Activated CD8-positive, alpha-beta memory T cell treated with anti-CD3 and anti-CD28 coated beads for 36 hours (primary cell): ENCODE results near the gene AP2M1. TPM values are rescaled to one million over a fixed set of nuclear protein-coding genes. Genes with fewer than 3 reads are reported as not detected.

ENCODE experiments used
- CTCF ChIA-PET: fragments of 350-600 bp; sonication (Branson Sonifier 250); formaldehyde crosslinking; loops from one replicate; lab custom pipeline; 2021; ENCODE audit warnings: antibody characterized with exemption; lab: Charles Lee
- POLR2A ChIA-PET: fragments of 350-600 bp; sonication (Branson Sonifier 250); formaldehyde crosslinking; loops from one replicate; lab custom pipeline; 2021; ENCODE audit warnings: antibody characterized with exemption; lab: Charles Lee
- total RNA-seq, 2 experiments: library from RNA; stranded (reverse); gene quantifications; one replicate each; pipeline ENCODE4 v1.2.3, GENCODE V29; 2021

The AP2M1 gene
- total RNA-seq, 2 experiments from 2014 or later = 240 to 244 TPM

DNA sequence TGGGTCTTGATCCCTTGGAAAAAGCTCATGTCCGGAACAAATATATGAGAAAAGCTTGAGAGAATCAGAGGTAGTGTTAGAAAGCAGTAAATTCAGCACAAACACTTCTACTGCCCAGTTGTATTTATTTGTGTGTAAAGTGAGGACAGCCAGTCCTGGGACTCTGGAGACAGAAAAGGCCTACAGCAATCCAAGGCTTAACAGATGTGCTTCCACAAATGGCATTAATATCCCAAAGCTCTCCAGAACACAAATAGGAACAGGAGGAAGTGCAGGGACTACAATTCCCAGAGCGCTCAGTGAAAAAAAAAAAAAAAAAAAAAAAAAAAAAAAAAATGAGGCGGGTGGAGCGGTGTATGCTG, 390 bp upstream of the AP2M1 start:
- POLR2A ChIA-PET = interaction anchor here (0.6 to 1.7 kb wide), 5 partner anchors 10 to 163 kb away, joined by 3 to 4 read pairs (median 3); no protein-coding TSS in a partner anchor

DNA sequence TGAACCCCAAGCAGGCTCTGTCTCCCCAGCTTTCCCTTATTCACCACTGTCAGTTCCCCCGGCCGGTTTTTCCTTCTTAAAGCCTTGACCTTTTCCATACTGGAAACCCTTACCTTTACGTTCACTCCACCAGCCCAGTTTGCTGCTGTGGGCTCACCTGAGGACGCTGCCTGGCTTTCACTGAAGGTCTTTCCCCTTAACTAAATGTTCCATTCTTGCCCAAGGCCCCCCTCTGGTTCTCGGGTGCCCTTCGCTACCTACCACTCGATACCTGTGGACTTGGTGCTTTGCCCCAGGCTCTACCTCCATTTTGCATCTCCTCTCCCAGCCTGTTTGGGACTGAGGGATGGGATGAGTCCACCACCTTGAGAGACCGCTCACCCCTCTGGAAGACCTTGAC, 851 bp downstream of the AP2M1 start:
- CTCF ChIA-PET = interaction anchor here (1.4 kb wide), 1 partner anchor 16 kb away, joined by 5 read pairs; no protein-coding TSS in a partner anchor

More for the DNA sequence above, 390 bp upstream of the AP2M1 start:
- CTCF ChIA-PET = interaction anchor here (1.4 to 1.8 kb wide), 2 partner anchors 15 to 54 kb away, joined by 5 to 6 read pairs; no protein-coding TSS in a partner anchor

DNA sequence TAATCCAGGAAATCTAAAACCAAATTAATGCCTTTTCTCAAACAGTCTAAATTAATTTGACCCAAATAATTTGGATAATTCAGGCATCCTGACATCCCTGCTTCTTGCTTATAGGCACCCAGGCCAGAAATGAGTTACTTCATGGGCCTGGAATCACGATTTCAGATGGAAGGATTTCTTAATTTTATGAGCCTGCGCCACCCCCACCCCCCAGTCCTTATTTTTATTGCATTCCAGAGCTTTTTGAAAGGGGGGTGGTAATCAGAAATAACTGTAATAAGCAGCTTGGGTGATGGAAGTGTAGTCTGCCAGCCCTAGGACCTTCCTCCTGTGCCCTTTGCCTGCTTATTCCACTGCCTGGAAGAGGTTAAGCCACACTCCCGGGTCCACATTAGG, 1.3 kb downstream of the AP2M1 start:
- ChIA-PET CTCF (no interaction called here), POLR2A (interaction anchor here (0.5 to 1.3 kb wide), 3 partner anchors 8 to 360 kb away, joined by 3 to 5 read pairs (median 3); no protein-coding TSS in a partner anchor)

More for the DNA sequence above, 851 bp downstream of the AP2M1 start:
- POLR2A ChIA-PET = interaction anchor here (0.7 to 1.7 kb wide), 3 partner anchors 8 to 11 kb away, joined by 3 to 5 read pairs (median 4); no protein-coding TSS in a partner anchor

GRCh38 chr3:184176377-184177330, 2.0 kb downstream of the AP2M1 start:
- ChIA-PET CTCF (interaction anchor here (0.8 kb wide), 1 partner anchor 73 kb away, joined by 3 read pairs; the partner anchor contains the start of gene EEF1AKMT4), POLR2A (interaction anchor here (0.5 to 0.6 kb wide), 2 partner anchors 28 to 361 kb away, joined by 3 read pairs; no protein-coding TSS in a partner anchor)

- CTCF ChIA-PET = interaction anchor here (0.8 kb wide), 1 partner anchor 72 kb away, joined by 3 read pairs; the partner anchor contains the start of gene EEF1AKMT4
- POLR2A ChIA-PET = no interaction called here
These were observed 2.7 kb downstream of the AP2M1 start for GRCh38 chr3:184177331-184177731.

GRCh38 chr3:184177767-184178306, 3.2 kb downstream of the AP2M1 start:
- CTCF ChIA-PET = interaction anchor here (0.8 kb wide), 1 partner anchor 72 kb away, joined by 3 read pairs; the partner anchor contains the start of gene EEF1AKMT4
- POLR2A ChIA-PET = no interaction called here

- ChIA-PET CTCF (interaction anchor here (0.6 kb wide), 1 partner anchor 1127 kb away, joined by 3 read pairs; no protein-coding TSS in a partner anchor), POLR2A (no interaction called here)
These were observed 4.0 kb downstream of the AP2M1 start for GRCh38 chr3:184178521-184179138.

DNA sequence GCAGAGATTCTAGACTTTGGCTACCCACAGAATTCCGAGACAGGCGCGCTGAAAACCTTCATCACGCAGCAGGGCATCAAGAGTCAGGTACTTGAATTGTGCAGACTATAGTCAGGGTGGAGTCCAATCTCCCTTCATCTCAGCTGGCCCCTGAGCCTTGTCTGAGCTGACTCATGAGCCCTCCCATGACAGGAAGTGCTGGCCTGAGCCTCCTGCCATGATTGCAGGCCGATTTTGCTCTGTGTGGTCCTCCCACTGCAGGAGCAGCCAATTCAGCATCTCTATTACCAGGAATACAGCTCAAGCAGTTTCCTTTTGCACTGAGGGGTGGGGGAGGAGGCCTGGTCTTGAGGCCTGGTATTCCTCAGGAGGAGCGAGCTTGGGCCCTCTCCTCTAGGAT, 5.5 kb downstream of the AP2M1 start:
- ChIA-PET POLR2A (no interaction called here), CTCF (no interaction called here)

GRCh38 chr3:184181596-184181995, 6.9 kb downstream of the AP2M1 start:
- ChIA-PET CTCF (interaction anchor here (0.8 to 0.9 kb wide), 2 partner anchors 17 to 26 kb away, joined by 3 read pairs; no protein-coding TSS in a partner anchor), POLR2A (no interaction called here)

GRCh38 chr3:184183679-184184078, 9.0 kb downstream of the AP2M1 start:
- ChIA-PET POLR2A (interaction anchor here (0.5 to 1.6 kb wide), 3 partner anchors 8 to 12 kb away, joined by 3 to 5 read pairs (median 4); no protein-coding TSS in a partner anchor), CTCF (interaction anchor here (1.1 kb wide), 1 partner anchor 28 kb away, joined by 3 read pairs; no protein-coding TSS in a partner anchor)

GRCh38 chr3:184184546-184185230, 10.0 kb downstream of the AP2M1 start:
- ChIA-PET POLR2A (interaction anchor here (0.5 to 1.2 kb wide), 4 partner anchors 10 to 167 kb away, joined by 3 to 4 read pairs (median 4); partner anchors contain the start of gene EIF2B5), CTCF (interaction anchor here (0.5 kb wide), 1 partner anchor 44 kb away, joined by 3 read pairs; no protein-coding TSS in a partner anchor)

GRCh38 chr3:184185461-184186183, 11.0 kb downstream of the AP2M1 start:
- CTCF ChIA-PET = interaction anchor here (0.7 to 1.3 kb wide), 2 partner anchors 12 to 64 kb away, joined by 3 read pairs; partner anchors contain the start of gene EEF1AKMT4
- POLR2A ChIA-PET = interaction anchor here (0.7 to 1.7 kb wide), 3 partner anchors 10 to 51 kb away, joined by 3 to 6 read pairs (median 4); partner anchors contain the start of gene EIF2B5

DNA sequence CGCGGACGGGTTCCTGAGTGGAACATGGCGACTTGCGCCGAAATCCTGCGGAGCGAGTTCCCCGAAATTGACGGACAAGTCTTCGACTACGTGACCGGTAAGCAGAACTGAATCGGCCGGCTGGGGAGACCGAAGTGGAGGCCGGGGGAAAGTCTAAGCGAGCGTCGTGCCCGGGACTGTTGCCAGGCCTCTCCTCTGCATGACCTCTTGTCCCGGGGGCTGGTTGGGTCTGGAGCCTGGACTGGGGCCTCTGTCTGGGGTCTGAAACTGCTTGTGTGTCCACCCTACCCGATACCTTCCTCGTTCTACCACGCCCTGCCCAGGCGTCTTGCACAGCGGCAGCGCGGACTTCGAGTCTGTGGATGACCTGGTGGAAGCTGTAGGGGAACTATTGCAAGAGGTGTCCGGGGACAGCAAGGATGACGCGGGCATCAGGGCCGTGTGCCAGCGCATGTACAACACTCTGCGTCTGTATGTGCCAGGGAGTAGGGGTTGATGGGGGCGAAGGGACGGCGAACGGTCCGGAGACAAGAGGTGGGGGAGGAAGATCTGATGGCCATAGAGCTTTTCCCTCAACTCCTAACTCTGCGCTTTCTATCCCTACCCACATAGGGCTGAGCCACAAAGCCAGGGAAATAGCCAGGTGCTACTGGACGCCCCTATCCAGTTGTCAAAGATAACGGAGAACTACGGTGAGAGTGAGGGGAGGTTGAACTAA, 11.7 kb downstream of the AP2M1 start, which contains the start of gene ABCF3:
ABCF3 (plus strand) TSS at position 16 of the 718 bp plus-strand sequence; CDS start at position 25, 9 bp downstream.
- ChIA-PET POLR2A (interaction anchor here (1.1 to 1.7 kb wide), 3 partner anchors 9 to 51 kb away, joined by 4 to 6 read pairs (median 4); partner anchors contain the start of genes AP2M1 and EIF2B5), CTCF (interaction anchor here (0.7 to 1.3 kb wide), 3 partner anchors 13 to 63 kb away, joined by 3 read pairs; partner anchors contain the start of gene EEF1AKMT4)

- ChIA-PET CTCF (interaction anchor here (1.1 kb wide), 1 partner anchor 41 kb away, joined by 3 read pairs; no protein-coding TSS in a partner anchor), POLR2A (interaction anchor here (1.1 to 1.7 kb wide), 2 partner anchors 9 to 12 kb away, joined by 4 to 6 read pairs; partner anchors contain the start of gene AP2M1)
These were observed 12.2 kb downstream of the AP2M1 start for GRCh38 chr3:184186902-184187207.

GRCh38 chr3:184188080-184188479, 13.4 kb downstream of the AP2M1 start:
- POLR2A ChIA-PET = no interaction called here
- CTCF ChIA-PET = interaction anchor here (1.1 kb wide), 1 partner anchor 174 kb away, joined by 3 read pairs; no protein-coding TSS in a partner anchor

DNA sequence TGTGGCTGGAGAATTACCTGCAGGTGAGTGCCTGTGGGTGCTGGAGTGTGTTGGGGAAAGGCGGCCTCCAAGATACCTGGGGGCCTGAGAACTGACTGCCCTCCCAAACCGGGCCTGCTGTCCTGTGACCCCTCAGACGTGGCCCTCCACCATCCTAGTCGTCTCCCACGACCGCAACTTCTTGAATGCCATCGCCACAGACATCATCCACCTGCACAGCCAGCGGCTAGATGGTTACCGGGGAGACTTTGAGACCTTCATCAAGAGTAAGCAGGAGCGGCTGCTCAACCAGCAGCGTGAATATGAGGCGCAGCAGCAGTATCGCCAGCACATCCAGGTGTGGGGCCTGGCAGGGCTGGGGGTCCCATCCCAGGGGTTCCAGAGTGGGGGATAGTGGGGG, 14.8 kb downstream of the AP2M1 start:
- CTCF ChIA-PET = no interaction called here
- POLR2A ChIA-PET = no interaction called here
